ENCODE measurements around the gene TPBGL. TPM values are rescaled to one million over a fixed set of nuclear protein-coding genes. Genes with fewer than 3 reads are reported as not detected.

The TPBGL gene
- total and polyA plus RNA-seq, 2 experiments from 2014 or later: 0.08 to 0.21 TPM

DNA sequence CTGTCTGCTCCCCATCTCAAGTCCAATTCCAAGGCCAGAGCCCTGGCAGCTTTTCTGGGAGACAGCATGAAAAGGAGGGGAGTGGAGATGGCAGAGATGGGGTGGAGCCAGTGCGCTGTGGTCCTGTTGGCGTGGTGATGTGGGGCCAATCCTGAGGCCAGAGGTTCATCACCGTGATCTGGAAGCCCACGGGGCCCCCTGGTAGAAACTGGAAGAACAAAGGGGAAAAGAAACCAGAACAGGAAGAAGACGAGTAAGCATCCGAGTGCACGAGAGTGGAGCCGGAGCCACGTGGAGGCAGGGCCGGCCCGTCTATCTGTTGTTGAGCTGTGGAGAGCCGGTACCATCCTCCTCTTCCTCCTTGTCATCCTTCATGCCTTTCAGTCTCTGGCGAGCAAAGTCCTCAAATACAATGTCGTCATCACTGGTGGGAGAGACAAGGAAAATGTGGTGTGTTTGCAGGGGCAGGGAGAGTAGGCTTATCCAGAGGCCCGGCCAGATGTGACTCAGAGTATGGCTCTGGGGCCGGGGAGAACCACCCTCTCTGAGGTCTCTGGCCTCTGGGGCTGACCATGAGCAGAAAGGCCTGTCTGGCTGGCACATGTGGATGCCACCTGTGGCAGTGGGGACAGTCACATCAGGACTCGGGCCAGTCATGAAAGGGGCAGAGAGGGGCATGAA is 25.4 kb downstream of the TPBGL start (continued):
- no peak for TF ChIP-seq REST (IDR thresholded peaks at IDR 0.05; ENCODE audit: unreplicated experiment)
- no peak for TF ChIP-seq CTCF (conservative IDR thresholded peaks at IDR 0.05; ENCODE audit: low read depth in 2 of 2)
- no peak for TF ChIP-seq POLR2AphosphoS5 (IDR thresholded peaks at IDR 0.05; ENCODE audit: low read depth)

DNA sequence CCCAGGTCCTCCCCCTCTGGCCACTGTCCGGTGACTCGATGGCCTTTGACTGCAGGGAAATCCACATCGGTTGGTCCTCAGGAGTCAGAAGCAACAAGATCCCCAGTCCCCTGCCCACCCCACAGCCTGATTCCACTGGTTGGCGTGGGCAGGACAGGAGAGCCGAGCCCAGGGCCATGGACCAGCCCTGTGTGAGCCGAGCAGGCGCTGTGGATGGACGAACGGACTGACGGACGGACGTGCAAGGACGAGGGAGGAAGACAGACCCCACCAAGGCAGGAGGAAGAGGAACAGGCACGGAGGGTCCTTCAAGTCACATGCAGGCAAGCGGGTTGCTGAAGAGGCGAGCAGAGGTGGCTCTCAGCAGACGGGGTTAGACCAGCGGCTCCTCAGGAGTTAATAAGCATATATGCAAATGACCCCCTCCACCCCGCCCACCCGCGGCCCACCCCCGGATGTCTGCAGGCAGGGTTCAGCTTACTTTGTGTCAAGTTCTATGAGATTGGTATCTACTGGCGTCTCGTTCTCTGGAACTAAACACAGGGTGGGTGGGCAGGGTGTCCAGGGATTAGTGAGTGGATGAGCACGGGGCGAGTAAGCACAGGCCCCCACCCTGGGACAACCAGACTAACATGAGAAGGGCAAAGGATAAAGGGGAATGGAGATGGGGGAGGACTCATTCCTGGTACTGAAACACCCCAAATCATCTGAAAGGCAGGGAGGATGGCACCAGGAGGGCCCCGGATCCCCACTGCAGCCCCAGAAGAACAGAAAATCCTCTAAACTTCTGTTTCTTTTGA is 26.8 kb downstream of the TPBGL start:
- Mint-ChIP-seq H3K4me1 (peaks cover 17% of the 10 kb centered on the region), H3K27me3 (ENCODE audit: insufficient read depth, low read depth, poor library complexity) (peaks cover 6% of the 10 kb centered on the region), H3K36me3 (ENCODE audit: low read depth) (peaks cover 37% of the 10 kb centered on the region), H3K27ac (peak overlapping the region; percentile 62; the same call in 1 of the 2 replicates), H3K4me3 (no peak overlapping the region; the same call in 2 of the 3 replicates), H3K9me3 (no peaks in the 10 kb centered on the region)
- no peak overlapping the region for H3K27ac ChIP-seq (ENCODE audit: low read depth)
- ATAC-seq (peak; percentile 37), DNase-seq (ENCODE audit: low spot score) (peak; percentile 33)
- no peaks in the 10 kb centered on the region for H4K20me1 ChIP-seq (replicated peaks; ENCODE audit: insufficient read depth)
- H3K4me3 ChIP-seq: no peak overlapping the region
- no peaks in the 10 kb centered on the region for H3K27me3 ChIP-seq (ENCODE audit: insufficient read depth)
- no peak overlapping the region for H3K4me2 ChIP-seq
- H3K4me1 ChIP-seq (ENCODE audit: insufficient read depth): no peaks in the 10 kb centered on the region
- H3K36me3 ChIP-seq (ENCODE audit: insufficient read depth): no peaks in the 10 kb centered on the region
- H3K9me2 ChIP-seq (ENCODE audit: insufficient read depth): no peaks in the 10 kb centered on the region
- H2AFZ ChIP-seq: no peak overlapping the region
- H3K79me2 ChIP-seq (replicated peaks; ENCODE audit: insufficient read depth): no peaks in the 10 kb centered on the region
- no peaks in the 10 kb centered on the region for H3F3A ChIP-seq (replicated peaks; ENCODE audit: low read depth)
- TF ChIP-seq ZNF331 (CRISPR knock-in tag; IDR thresholded peaks at IDR 0.05; ENCODE audit: low read depth): no peak
- no peak for TF ChIP-seq EZH2phosphoT487 (IDR thresholded peaks at IDR 0.05; ENCODE audit: unreplicated experiment)
- TF ChIP-seq CTCF (conservative IDR thresholded peaks at IDR 0.05; ENCODE audit: low read depth in 2 of 2): no peak
- no peak for TF ChIP-seq EZH2 (IDR thresholded peaks at IDR 0.05; ENCODE audit: low read depth, unreplicated experiment)
- TF ChIP-seq, protein P1, sequence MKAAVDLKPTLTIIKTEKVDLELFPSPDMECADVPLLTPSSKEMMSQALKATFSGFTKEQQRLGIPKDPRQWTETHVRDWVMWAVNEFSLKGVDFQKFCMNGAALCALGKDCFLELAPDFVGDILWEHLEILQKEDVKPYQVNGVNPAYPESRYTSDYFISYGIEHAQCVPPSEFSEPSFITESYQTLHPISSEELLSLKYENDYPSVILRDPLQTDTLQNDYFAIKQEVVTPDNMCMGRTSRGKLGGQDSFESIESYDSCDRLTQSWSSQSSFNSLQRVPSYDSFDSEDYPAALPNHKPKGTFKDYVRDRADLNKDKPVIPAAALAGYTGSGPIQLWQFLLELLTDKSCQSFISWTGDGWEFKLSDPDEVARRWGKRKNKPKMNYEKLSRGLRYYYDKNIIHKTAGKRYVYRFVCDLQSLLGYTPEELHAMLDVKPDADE (IDR thresholded peaks at IDR 0.05): no peak
- TF ChIP-seq STAT1 (IDR thresholded peaks at IDR 0.05; ENCODE audit: unreplicated experiment): no peak
- no peak for TF ChIP-seq POLR2AphosphoS5 (IDR thresholded peaks at IDR 0.05; ENCODE audit: low read depth)
